CD4-positive, alpha-beta T cell treated with Interleukin-17A for 4 hours (primary cell): ENCODE results near the gene GJB4.

ENCODE experiments used
- DNase-seq: peaks from one replicate; pipeline ENCODE4 v3.0.0-alpha.2; 2020; ENCODE audit warnings: mixed read lengths

GJB4 gene

GRCh38 chr1:34779962-34780361 lies 20.4 kb downstream of the GJB4 start:
- no peak for DNase-seq

DNA sequence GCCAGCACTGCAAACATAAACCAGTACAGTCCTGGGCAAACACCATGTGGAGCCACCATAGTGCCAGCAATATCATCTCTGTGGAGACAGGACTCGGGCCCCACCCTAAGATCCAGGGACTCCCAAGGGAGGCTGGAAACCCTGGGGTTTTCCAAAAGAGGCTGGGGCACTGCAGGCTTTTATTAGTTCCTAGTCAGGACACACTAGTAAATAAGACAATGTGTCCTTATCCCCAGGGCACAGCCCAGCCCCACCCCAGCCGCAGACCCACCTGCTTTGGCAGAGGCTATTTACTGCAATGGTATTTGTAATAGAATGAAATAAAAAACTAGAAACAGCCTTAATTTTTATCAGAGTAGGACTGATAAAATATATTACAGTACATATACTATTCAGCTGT lies 21.0 kb downstream of the GJB4 start:
- DNase-seq = no peak

DNA sequence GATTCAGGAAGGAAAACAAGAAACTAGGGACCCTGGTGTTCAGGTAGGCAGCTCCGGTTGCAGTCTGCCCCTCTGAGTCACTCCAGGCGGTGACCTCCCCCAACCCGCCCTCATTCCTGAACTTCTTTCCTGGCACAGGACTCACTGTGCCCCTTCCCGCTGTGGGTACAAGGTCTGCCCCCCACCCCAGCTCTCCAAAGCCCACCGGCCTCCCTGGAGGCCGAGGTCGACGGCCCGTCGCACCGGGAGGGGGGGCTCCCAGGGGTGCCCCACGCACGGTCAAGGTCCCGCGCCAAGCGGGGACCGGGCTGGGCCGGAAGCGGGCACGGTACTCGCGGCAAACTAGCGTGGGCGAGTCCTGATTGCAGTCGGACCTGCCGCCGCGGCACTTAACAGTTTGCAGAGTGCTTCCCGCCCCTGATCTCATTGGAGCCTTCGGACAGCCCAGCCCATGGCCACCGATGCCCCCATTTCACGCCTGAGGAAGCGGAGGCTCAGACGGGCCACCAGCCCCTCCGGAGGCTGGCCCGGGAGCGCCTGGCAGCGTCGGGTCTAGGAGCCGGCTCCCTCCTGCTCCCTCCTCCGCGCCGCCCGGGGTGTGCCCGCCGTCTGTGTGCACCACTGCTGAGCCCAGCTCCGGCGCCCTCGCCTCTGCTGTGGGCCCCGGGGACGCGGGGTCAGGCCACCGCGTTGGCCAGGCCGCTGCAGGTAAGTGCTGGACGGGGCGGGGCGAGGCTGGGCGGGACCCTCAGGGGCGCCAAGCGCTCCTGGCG lies 21.7 kb downstream of the GJB4 start, which contains the start of gene GJB3:
TSS of gene GJB3 (plus strand) at position 144 of the 773 bp plus-strand sequence. CDS start 3,549 bp downstream, outside the sequence.
- DNase-seq = no peak

GRCh38 chr1:34781844-34782391 lies 22.4 kb downstream of the GJB4 start:
- no peak for DNase-seq

GRCh38 chr1:34784751-34785221 lies 25.2 kb downstream of the GJB4 start:
- DNase-seq = no peak

DNA sequence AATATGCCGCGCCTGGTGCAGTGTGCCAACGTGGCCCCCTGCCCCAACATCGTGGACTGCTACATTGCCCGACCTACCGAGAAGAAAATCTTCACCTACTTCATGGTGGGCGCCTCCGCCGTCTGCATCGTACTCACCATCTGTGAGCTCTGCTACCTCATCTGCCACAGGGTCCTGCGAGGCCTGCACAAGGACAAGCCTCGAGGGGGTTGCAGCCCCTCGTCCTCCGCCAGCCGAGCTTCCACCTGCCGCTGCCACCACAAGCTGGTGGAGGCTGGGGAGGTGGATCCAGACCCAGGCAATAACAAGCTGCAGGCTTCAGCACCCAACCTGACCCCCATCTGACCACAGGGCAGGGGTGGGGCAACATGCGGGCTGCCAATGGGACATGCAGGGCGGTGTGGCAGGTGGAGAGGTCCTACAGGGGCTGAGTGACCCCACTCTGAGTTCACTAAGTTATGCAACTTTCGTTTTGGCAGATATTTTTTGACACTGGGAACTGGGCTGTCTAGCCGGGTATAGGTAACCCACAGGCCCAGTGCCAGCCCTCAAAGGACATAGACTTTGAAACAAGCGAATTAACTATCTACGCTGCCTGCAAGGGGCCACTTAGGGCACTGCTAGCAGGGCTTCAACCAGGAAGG lies 25.8 kb downstream of the GJB4 start:
- DNase-seq = no peak

DNA sequence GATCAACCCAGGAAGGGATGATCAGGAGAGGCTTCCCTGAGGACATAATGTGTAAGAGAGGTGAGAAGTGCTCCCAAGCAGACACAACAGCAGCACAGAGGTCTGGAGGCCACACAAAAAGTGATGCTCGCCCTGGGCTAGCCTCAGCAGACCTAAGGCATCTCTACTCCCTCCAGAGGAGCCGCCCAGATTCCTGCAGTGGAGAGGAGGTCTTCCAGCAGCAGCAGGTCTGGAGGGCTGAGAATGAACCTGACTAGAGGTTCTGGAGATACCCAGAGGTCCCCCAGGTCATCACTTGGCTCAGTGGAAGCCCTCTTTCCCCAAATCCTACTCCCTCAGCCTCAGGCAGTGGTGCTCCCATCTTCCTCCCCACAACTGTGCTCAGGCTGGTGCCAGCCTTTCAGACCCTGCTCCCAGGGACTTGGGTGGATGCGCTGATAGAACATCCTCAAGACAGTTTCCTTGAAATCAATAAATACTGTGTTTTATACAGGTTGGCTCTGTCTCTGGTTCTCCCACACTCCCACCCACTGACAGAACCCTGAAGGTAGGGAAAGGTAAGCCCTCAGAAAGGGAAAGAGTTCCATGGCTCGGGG lies 26.4 kb downstream of the GJB4 start:
- no peak for DNase-seq

- peak; percentile 65 for DNase-seq
These were observed 27.2 kb downstream of the GJB4 start for GRCh38 chr1:34786521-34787325.

GRCh38 chr1:34787461-34788420 lies 28.2 kb downstream of the GJB4 start:
- no peak for DNase-seq

- DNase-seq = no peak
These were observed 31.4 kb downstream of the GJB4 start for GRCh38 chr1:34790985-34791384.

GRCh38 chr1:34792424-34792823 lies 32.9 kb downstream of the GJB4 start:
- DNase-seq = no peak

GRCh38 chr1:34792868-34793727 lies 33.6 kb downstream of the GJB4 start, which contains the start of gene GJA4:
Gene GJA4 (plus strand): TSS chr1:34792999. CDS start chr1:34794214, 1,215 bp downstream.
- DNase-seq = peak; percentile 22

DNA sequence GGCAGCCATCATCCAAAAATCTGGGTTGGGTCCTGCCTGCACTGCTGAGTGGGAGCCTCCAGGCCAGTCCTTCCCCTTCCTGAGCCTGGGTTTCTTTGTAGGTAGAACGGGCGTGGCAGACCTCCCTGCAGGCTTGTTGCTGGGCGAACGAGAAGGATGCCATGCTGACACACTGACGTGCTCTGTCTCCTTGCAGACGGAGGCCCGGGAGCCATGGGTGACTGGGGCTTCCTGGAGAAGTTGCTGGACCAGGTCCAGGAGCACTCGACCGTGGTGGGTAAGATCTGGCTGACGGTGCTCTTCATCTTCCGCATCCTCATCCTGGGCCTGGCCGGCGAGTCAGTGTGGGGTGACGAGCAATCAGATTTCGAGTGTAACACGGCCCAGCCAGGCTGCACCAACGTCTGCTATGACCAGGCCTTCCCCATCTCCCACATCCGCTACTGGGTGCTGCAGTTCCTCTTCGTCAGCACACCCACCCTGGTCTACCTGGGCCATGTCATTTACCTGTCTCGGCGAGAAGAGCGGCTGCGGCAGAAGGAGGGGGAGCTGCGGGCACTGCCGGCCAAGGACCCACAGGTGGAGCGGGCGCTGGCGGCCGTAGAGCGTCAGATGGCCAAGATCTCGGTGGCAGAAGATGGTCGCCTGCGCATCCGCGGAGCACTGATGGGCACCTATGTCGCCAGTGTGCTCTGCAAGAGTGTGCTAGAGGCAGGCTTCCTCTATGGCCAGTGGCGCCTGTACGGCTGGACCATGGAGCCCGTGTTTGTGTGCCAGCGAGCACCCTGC lies 34.7 kb downstream of the GJB4 start:
- DNase-seq = no peak

GRCh38 chr1:34794790-34795180 lies 35.2 kb downstream of the GJB4 start:
- no peak for DNase-seq

GRCh38 chr1:34795916-34796315 lies 36.4 kb downstream of the GJB4 start:
- no peak for DNase-seq

DNA sequence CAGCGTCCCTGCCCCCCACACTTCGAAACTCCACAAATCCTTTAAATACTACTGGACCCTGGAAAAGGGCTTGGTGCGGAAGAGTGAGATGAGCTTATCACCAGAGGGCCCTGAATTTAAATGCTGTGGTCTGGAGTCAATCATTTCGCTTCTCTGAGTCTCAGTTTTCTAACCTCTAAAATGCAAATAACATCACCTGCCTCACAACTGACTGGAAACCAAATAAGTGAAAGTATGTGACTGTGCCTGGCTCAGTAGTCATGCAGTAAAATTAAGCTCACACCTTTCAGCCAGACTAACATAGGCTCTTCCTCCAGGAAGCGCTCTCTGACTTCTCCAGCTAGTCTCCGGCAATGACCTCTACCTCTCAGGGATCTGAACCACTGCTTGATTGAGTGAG lies 37.5 kb downstream of the GJB4 start:
- no peak for DNase-seq

GRCh38 chr1:34800214-34800613 lies 40.7 kb downstream of the GJB4 start:
- no peak for DNase-seq

DNA sequence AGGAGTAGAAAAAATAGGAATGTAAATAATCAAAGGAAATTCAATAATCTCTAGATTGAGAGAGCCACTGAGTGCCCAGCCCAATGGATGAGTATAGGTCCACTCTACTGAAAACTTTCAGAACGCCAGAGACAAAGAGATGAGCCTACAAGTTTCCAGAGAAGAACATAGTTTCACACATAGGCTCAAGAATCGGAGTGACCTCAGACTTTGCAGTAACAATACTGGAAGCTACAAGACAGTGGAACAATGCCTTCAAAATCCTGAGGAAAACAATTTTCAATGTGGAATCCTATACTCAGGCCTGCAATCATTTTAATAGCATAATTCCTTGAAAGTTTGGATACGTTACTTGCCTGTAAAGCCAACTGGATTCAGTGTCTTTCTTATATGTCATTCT lies 44.2 kb downstream of the GJB4 start:
- no peak for DNase-seq

DNA sequence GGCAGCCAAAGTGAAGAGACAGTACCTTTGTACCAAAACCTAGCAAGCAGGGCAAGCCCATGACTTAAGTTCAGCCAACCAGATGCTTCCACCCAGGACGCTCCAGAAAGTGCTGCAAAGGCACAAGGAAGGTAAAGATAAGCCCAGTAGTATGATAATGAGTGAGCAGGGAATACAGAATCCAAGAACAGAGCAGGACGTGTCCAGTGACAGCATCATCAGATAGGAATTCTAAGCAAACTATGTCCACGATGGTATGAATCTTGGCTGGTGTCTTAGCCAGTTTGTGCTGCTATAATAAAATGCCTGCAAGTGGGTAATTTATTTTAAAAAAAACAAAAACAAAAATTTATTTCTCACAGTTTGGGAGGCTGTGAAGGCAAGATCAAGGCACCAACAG lies 46.9 kb downstream of the GJB4 start:
- no peak for DNase-seq
